HTR-8/SVneo (cell line): Measurements from ENCODE around the gene NTM.
"Not testable (repeated sequence)": the region's sequence is repeated elsewhere in the genome, so short reads cannot be mapped to it uniquely, and the experiment has no call there.

Experiments
- DNase-seq: peaks from one replicate; pipeline ENCODE4 v3.0.0; 2011; ENCODE audit warnings: low spot score, mixed read lengths; ENCODE audit not compliant: insufficient read length
- FAIRE-seq: peaks from 2 replicates; lab custom pipeline; 2011; peaks lifted over from hg19 to GRCh38; lab: Jason Lieb, UNC

NTM gene

DNA sequence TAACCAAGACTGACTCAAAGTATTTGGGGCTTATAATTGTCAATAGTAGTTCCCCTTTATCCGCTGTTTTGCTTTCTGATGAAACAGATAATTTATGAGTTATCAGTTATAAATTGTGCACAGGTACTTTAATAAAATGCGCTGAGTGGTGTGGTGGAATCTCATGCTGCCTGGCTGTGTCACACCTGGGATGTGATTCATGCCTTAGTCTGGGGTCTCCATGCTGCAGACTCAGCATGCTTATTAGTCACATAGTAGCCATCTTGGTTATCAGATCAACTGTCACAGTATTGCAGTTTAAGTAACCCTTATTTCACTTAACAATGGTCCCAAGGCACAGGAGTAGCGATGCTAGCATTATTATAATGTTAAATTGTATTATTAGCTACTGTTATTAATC lies 995.2 kb downstream of the NTM start:
- DNase-seq (no peak), FAIRE-seq (no peak)

DNA sequence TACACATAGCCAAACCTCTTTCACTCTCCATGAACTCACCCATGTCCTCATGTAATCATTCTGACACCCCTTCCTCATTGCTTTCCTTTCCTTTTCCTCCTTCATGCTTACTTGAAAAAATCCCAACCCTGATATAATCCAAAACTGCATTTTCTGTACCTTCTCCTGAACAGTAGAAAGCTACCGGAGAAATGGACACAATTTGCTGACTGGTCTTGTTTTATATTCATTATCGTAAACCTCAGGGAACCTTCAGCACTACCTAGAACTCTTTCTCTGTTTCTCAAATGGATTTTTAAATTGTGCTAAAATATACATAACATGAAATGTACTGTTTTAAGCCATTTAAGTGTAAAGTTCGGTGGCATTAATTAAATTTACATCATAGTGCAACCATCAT lies 996.9 kb downstream of the NTM start:
- no peak for DNase-seq
- FAIRE-seq = no peak

DNA sequence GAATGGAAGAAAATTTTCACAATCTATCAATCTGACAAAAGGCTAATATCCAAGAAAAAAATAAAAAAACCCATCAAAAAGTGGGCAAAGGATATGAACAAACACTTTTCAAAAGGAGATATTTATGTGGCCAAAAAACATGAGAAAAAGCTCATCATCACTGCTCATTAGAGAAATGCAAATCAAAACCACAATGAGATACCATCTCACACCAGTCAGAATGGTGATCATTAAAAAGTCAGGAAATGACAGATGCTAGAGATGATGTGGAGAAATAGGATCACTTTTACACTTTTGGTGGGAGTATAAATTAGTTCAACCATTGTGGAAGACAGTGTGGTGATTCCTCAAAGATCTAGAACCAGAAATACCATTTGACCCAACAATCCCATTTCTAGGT lies 999.7 kb downstream of the NTM start:
- DNase-seq, FAIRE-seq: not testable (repeated sequence)

DNA sequence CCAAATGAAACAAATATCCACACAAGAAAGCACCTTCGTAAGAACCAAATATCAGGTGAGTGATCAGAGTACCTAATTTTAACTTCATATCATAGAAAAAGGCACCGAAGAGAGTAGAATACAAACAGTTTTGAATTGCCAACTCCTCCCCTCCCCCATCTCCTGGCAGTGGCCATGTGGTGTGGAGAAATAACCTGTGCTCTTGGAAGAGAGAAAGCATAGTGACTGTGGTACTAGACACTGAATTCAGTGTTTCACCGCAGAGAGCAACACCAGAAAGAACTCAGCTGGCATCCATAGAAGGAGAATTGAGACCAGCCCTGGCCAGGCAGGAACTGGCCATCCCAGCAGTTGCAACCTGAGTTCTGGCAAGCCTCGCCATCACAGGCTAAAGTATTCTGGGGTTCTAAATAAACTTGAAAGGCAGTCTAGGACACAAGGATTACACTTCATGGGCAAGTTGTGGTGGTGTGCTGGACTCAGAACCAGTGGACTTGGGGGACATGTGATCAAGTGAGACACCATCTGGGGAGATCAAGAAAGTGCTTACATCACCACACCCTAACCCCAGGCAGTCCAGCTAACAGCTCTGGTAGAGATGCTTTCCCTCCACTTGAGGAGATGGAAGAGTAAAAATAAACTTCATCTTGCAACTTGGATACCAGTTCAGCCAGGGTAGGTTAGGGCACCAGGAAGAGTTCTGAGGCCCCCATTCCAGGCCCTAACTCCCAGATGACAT lies 1003.2 kb downstream of the NTM start:
- no peak for FAIRE-seq
- DNase-seq = no peak

DNA sequence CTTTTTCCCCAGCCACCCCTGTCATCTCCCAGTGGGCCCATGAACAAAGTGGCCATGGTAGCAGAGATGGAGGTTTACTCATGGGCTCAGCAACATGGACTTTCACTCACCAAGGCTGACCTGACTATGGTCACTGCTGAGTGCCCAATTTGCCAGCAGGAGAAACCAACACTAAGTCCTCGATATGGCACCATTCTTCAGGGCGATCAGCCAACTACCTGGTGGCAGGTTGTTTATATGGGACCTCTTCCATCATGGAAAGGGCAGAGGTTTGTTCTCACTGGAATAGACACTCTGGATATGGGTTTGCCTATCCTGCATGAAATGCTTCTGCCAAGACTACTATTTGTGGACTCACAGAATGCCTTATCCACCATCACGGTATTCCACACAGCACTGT lies 1009.1 kb downstream of the NTM start:
- no peak for FAIRE-seq
- no peak for DNase-seq
